ENCODE measurements around the gene SLC35F4. TPM values are rescaled to one million over a fixed set of nuclear protein-coding genes. Genes with fewer than 3 reads are reported as not detected.
"Not testable (repeated sequence)": the region's sequence is repeated elsewhere in the genome, so short reads cannot be mapped to it uniquely, and the experiment has no call there.

Gene SLC35F4
- total RNA-seq, 2 experiments from 2014 or later: not detected

- no peaks in the 10 kb centered on the region for H3K9me3 Mint-ChIP-seq
- no peaks in the 10 kb centered on the region for H3K27me3 Mint-ChIP-seq
- H3K4me3 Mint-ChIP-seq: no peak overlapping the region
- no peak for DNase-seq
- ChIA-PET POLR2A (no interaction called here), CTCF (no interaction called here)
- H3K36me3 Mint-ChIP-seq (ENCODE audit: low read depth): no peaks in the 10 kb centered on the region
- H3K4me1 Mint-ChIP-seq: peaks cover 2% of the 10 kb centered on the region
- no peak overlapping the region for H3K27ac Mint-ChIP-seq
Measured at GRCh38 chr14:57811998-57812546, 53.8 kb downstream of the SLC35F4 start.

- Mint-ChIP-seq H3K4me1 (no peaks in the 10 kb centered on the region), H3K27me3 (no peaks in the 10 kb centered on the region), H3K36me3 (ENCODE audit: low read depth) (no peaks in the 10 kb centered on the region), H3K27ac (no peak overlapping the region), H3K4me3 (no peak overlapping the region), H3K9me3 (no peaks in the 10 kb centered on the region)
- no peak for DNase-seq
- CTCF ChIA-PET: no interaction called here
- POLR2A ChIA-PET: no interaction called here
Measured at GRCh38 chr14:57809808-57810207, 56.1 kb downstream of the SLC35F4 start.

- POLR2A ChIA-PET: no interaction called here
- Mint-ChIP-seq H3K27me3 (no peaks in the 10 kb centered on the region), H3K36me3 (ENCODE audit: low read depth) (no peaks in the 10 kb centered on the region), H3K4me1 (no peaks in the 10 kb centered on the region), H3K4me3 (no peak overlapping the region), H3K27ac (no peak overlapping the region), H3K9me3 (no peaks in the 10 kb centered on the region)
- DNase-seq: no peak
- CTCF ChIA-PET: no interaction called here
Measured at GRCh38 chr14:57797160-57797559, 68.7 kb downstream of the SLC35F4 start.

- no peaks in the 10 kb centered on the region for H3K9me3 Mint-ChIP-seq
- CTCF ChIA-PET: no interaction called here
- POLR2A ChIA-PET: no interaction called here
- H3K4me1 Mint-ChIP-seq: no peaks in the 10 kb centered on the region
- DNase-seq: no peak
- no peak overlapping the region for H3K4me3 Mint-ChIP-seq
- no peaks in the 10 kb centered on the region for H3K27me3 Mint-ChIP-seq
- H3K27ac Mint-ChIP-seq: no peak overlapping the region
- H3K36me3 Mint-ChIP-seq (ENCODE audit: low read depth): no peaks in the 10 kb centered on the region
Measured at GRCh38 chr14:57796556-57796955, 69.3 kb downstream of the SLC35F4 start.

DNA sequence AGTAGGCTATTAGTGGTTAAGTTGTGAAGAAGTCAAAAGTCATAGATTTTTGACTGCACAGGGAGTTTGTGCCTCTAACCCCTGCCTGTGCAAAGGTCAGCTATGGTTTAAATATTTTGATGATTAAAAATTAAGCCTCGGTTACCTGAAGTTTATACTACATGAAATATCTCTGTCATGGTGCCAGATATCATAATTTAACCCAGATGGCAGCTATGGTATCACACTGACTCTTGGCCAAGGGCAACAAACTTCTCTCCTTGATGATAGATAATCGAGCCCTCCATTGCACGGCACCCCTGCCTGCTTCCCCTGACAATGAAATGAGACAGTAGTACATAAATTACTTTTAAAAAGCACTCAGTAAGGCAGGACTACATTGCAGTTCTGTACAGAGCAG is 80.8 kb downstream of the SLC35F4 start:
- POLR2A ChIA-PET: no interaction called here
- no peaks in the 10 kb centered on the region for H3K27me3 Mint-ChIP-seq
- H3K4me1 Mint-ChIP-seq: no peaks in the 10 kb centered on the region

GRCh38 chr14:57771801-57772200 is 94.1 kb downstream of the SLC35F4 start:
- CTCF ChIA-PET: no interaction called here
- DNase-seq: no peak
- no peak overlapping the region for H3K4me3 Mint-ChIP-seq
- no peaks in the 10 kb centered on the region for H3K27me3 Mint-ChIP-seq
- H3K27ac Mint-ChIP-seq: no peak overlapping the region
- peaks cover 11% of the 10 kb centered on the region for H3K9me3 Mint-ChIP-seq
- no peaks in the 10 kb centered on the region for H3K36me3 Mint-ChIP-seq (ENCODE audit: low read depth)
- POLR2A ChIA-PET: no interaction called here
- no peaks in the 10 kb centered on the region for H3K4me1 Mint-ChIP-seq

More for the DNA sequence above, 80.8 kb downstream of the SLC35F4 start:
- CTCF ChIA-PET: no interaction called here
- Mint-ChIP-seq H3K27ac (no peak overlapping the region), H3K4me3 (no peak overlapping the region), H3K36me3 (ENCODE audit: low read depth) (no peaks in the 10 kb centered on the region), H3K9me3 (peaks cover 17% of the 10 kb centered on the region)
- no peak for DNase-seq

DNA sequence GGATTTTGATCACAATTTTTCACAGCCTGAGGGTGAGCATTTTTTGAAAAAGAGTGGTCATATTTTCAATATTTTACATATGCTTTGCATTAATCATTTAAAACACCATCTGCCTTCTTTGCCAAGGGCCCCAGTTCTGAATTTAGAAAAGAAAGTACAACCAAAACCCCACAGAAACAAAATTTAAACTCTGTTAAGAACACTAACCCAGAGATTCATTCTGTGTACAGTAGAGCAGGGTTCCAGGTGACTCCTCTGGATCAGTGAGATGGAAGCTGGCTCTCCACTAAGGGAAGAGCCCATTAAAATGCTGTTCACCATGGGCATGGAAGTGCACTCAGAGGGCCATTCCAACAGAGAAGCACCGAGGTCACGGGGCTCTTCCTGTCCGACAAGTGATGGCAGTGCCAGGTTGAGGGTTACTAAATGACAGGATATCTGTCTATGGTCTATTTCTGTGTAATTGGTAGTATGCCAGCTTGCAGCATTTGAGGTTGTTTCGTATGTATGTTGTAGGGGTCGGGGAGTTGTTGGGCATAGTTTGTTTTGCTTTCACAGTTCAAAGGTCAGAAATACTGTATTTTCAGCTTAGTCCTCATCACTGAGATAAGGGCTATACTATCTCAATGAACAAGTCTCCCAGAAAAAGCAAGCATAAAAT is 95.9 kb downstream of the SLC35F4 start:
- no peak for DNase-seq
- H3K27ac Mint-ChIP-seq: no peak overlapping the region
- no peaks in the 10 kb centered on the region for H3K4me1 Mint-ChIP-seq
- ChIA-PET POLR2A (no interaction called here), CTCF (no interaction called here)
- no peak overlapping the region for H3K4me3 Mint-ChIP-seq
- H3K9me3 Mint-ChIP-seq: peaks cover 3% of the 10 kb centered on the region
- no peaks in the 10 kb centered on the region for H3K27me3 Mint-ChIP-seq
- no peaks in the 10 kb centered on the region for H3K36me3 Mint-ChIP-seq (ENCODE audit: low read depth)

- POLR2A ChIA-PET: no interaction called here
- Mint-ChIP-seq H3K4me3 (no peak overlapping the region), H3K27ac (no peak overlapping the region), H3K27me3 (no peaks in the 10 kb centered on the region), H3K36me3 (ENCODE audit: low read depth) (no peaks in the 10 kb centered on the region), H3K4me1 (no peaks in the 10 kb centered on the region), H3K9me3 (peaks cover 4% of the 10 kb centered on the region)
- DNase-seq: no peak
- CTCF ChIA-PET: no interaction called here
Measured at GRCh38 chr14:57761800-57762199, 104.1 kb downstream of the SLC35F4 start.

GRCh38 chr14:57760896-57761295 is 105.0 kb downstream of the SLC35F4 start:
- ChIA-PET CTCF (no interaction called here), POLR2A (no interaction called here)
- no peak overlapping the region for H3K27ac Mint-ChIP-seq
- no peaks in the 10 kb centered on the region for H3K36me3 Mint-ChIP-seq (ENCODE audit: low read depth)
- H3K9me3 Mint-ChIP-seq: peaks cover 4% of the 10 kb centered on the region
- H3K27me3 Mint-ChIP-seq: no peaks in the 10 kb centered on the region
- no peak overlapping the region for H3K4me3 Mint-ChIP-seq
- no peak for DNase-seq
- H3K4me1 Mint-ChIP-seq: no peaks in the 10 kb centered on the region

GRCh38 chr14:57755018-57755521 is 110.8 kb downstream of the SLC35F4 start:
- ChIA-PET CTCF (no interaction called here), POLR2A (no interaction called here)
- no peaks in the 10 kb centered on the region for H3K27me3 Mint-ChIP-seq
- no peak overlapping the region for H3K4me3 Mint-ChIP-seq
- no peaks in the 10 kb centered on the region for H3K36me3 Mint-ChIP-seq (ENCODE audit: low read depth)
- no peaks in the 10 kb centered on the region for H3K4me1 Mint-ChIP-seq
- no peak for DNase-seq
- H3K9me3 Mint-ChIP-seq: no peaks in the 10 kb centered on the region
- H3K27ac Mint-ChIP-seq: no peak overlapping the region

GRCh38 chr14:57754527-57754926 is 111.4 kb downstream of the SLC35F4 start:
- H3K9me3 Mint-ChIP-seq: no peaks in the 10 kb centered on the region
- no peaks in the 10 kb centered on the region for H3K27me3 Mint-ChIP-seq
- H3K4me1 Mint-ChIP-seq: no peaks in the 10 kb centered on the region
- no peak for DNase-seq
- POLR2A ChIA-PET: no interaction called here
- H3K36me3 Mint-ChIP-seq (ENCODE audit: low read depth): no peaks in the 10 kb centered on the region
- CTCF ChIA-PET: no interaction called here
- H3K4me3 Mint-ChIP-seq: no peak overlapping the region
- H3K27ac Mint-ChIP-seq: no peak overlapping the region

GRCh38 chr14:57753821-57754220 is 112.1 kb downstream of the SLC35F4 start:
- Mint-ChIP-seq H3K4me3 (no peak overlapping the region), H3K36me3 (ENCODE audit: low read depth) (no peaks in the 10 kb centered on the region), H3K9me3 (no peaks in the 10 kb centered on the region), H3K27ac (no peak overlapping the region), H3K27me3 (no peaks in the 10 kb centered on the region), H3K4me1 (no peaks in the 10 kb centered on the region)
- CTCF ChIA-PET: interaction anchor here (0.7 kb wide), 1 partner anchor 34 kb away, joined by 3 read pairs; no protein-coding TSS in a partner anchor
- no peak for DNase-seq
- POLR2A ChIA-PET: no interaction called here

DNA sequence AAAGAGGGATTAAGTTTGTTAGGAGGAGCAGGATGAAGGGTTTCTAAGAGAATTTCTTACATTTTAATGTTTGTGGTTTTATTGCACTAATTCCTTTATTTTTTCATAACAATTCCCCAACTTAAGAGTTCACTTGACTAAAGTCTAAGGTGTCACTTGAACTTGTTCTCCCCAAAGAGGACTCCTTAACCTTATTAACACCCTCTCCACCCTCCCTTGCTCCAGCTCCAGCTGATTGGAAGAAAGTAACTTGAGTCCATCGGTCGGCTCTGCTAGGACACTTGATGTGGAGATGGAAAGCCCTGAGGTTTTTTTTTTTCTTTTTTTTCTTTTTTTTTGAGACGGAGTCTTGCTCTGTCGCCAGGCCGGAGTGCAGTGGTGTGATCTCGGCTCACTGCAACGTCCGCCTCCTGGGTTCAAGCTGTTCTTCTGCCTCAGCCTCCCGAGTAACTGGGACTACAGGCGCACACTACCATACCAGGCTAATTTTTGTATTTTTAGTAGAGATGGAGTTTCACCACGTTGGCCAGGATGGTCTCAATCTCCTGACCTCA is 113.7 kb downstream of the SLC35F4 start:
- CTCF ChIA-PET; H3K36me3 Mint-ChIP-seq (ENCODE audit: low read depth); H3K27ac Mint-ChIP-seq; H3K9me3 Mint-ChIP-seq; H3K27me3 Mint-ChIP-seq; POLR2A ChIA-PET; H3K4me3 Mint-ChIP-seq; H3K4me1 Mint-ChIP-seq; DNase-seq: not testable (repeated sequence)

GRCh38 chr14:57751400-57751799 is 114.5 kb downstream of the SLC35F4 start:
- no peaks in the 10 kb centered on the region for H3K36me3 Mint-ChIP-seq (ENCODE audit: low read depth)
- no peaks in the 10 kb centered on the region for H3K27me3 Mint-ChIP-seq
- H3K9me3 Mint-ChIP-seq: no peaks in the 10 kb centered on the region
- ChIA-PET CTCF (no interaction called here), POLR2A (no interaction called here)
- no peaks in the 10 kb centered on the region for H3K4me1 Mint-ChIP-seq
- H3K4me3 Mint-ChIP-seq: no peak overlapping the region
- no peak for DNase-seq
- no peak overlapping the region for H3K27ac Mint-ChIP-seq

Measured in activated CD4-positive, alpha-beta memory T cell treated with anti-CD3 and anti-CD28 coated beads, Interleukin-2, amount 10 ng/mL, durations not matched to agents 7 days and 5 days (primary cell).